Stimulated activated CD4-positive, alpha-beta T cell treated with anti-CD3 and anti-CD28 coated beads, Interleukin-4, amount 100 ng/mL, for 24 hours (primary cell): Measurements from ENCODE around the gene PRELID3B.
A peak's percentile ranks its signal among the peaks of the same experiment; 100 is the strongest.
"Not testable (repeated sequence)": the region's sequence is repeated elsewhere in the genome, so short reads cannot be mapped to it uniquely, and the experiment has no call there.

Experiments used
- DNase-seq: peaks from one replicate; pipeline ENCODE4 v3.0.0-alpha.2; 2020

Gene PRELID3B

GRCh38 chr20:59024111-59024530 lies 18.5 kb downstream of the PRELID3B start:
- DNase-seq, result no peak

DNA sequence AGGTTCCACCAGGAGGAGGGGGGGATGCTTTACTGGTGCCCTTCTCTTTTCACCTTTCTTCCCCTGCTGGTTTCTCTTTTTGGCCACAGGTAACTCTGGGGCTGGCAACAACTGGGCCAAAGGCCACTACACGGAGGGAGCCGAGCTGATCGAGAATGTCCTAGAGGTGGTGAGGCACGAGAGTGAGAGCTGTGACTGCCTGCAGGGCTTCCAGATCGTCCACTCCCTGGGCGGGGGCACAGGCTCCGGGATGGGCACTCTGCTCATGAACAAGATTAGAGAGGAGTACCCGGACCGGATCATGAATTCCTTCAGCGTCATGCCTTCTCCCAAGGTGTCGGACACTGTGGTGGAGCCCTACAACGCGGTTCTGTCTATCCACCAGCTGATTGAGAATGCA lies 19.0 kb downstream of the PRELID3B start:
- DNase-seq, result no peak

DNA sequence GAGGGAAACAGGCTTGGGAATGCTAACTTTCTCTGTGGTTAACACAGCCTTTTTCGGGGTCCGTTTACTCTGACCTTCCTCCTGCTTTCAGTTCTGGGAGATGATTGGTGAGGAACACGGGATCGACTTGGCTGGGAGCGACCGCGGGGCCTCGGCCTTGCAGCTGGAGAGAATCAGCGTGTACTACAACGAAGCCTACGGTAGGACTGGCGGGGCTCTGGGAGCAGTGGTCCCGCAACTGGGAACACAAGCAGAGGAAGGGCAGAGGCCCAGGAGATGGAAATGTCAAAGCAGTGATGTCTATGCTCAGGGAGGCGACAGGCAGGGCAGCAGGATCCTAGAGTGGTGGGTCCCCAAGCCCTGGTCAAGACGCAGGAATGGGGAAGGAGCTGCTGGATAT lies 19.8 kb downstream of the PRELID3B start:
- no peak for DNase-seq

- no peak for DNase-seq
Observed at GRCh38 chr20:59020938-59021551, 21.5 kb downstream of the PRELID3B start.

- DNase-seq, result no peak
Observed at GRCh38 chr20:59019217-59019616, 23.4 kb downstream of the PRELID3B start, which contains the start of gene TUBB1. TUBB1 (plus strand) TSS chr20:59019429; CDS start chr20:59019523, 94 bp downstream.

GRCh38 chr20:59018817-59019216 lies 23.8 kb downstream of the PRELID3B start:
- DNase-seq, result no peak

DNA sequence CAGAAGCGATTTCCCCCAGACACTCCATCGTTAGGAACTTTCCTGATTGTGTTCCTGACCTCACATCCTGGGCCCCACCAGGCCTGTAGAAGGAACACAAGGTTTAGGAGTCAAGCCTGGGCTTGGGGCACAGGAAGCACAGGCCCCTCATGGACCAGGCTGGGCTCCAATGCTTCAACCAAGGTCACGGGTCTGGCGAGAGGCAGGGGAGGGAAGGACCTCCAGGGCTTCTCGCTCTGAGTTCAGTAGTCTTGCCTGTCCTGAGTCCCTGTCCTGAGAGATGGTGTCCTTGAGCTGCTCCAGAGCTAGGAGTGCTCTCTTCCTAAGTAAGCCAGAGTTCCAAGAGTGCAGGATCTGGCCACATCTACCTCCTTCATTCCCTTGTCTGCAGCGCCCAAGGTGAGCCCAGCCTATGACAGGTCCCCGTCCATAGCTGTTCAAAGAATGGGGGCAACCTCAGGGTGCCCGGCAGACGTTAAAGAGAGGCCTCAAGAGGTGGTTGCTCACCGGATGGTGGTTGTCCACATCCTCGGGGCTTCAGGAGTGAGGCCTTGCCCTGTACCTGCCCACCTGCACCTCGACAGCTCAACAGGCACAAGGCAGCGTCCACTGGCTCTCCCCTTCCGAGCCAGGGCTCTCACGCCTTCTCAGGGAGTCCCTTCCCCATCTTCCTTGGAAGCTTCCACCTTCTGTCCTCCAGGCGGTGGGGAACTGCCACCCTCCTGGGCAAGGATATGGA lies 24.9 kb downstream of the PRELID3B start:
- no peak for DNase-seq

- DNase-seq, result peak; percentile 34
Observed at GRCh38 chr20:59016795-59017492, 25.6 kb downstream of the PRELID3B start.

GRCh38 chr20:59015812-59016711 lies 26.5 kb downstream of the PRELID3B start:
- no peak for DNase-seq

DNA sequence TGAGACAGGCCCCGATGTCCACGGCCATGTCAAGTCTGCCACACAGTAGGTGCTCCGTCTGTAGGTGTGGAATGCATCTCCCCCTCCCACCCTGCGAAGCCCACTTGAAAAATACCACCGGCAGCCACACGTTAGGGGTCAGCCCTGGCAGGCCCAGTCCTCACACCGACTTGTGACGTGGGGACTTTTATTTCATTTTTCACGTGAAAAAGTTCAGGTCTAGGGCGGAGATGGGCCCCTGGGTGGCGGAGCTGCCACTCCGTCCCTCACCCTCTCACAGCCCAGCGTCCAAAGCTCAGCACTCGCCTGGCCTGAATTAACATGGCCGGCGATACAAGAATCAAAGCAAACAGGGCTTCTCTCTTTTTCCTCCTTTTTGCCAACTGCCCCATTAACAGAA lies 27.2 kb downstream of the PRELID3B start:
- DNase-seq, result no peak

DNA sequence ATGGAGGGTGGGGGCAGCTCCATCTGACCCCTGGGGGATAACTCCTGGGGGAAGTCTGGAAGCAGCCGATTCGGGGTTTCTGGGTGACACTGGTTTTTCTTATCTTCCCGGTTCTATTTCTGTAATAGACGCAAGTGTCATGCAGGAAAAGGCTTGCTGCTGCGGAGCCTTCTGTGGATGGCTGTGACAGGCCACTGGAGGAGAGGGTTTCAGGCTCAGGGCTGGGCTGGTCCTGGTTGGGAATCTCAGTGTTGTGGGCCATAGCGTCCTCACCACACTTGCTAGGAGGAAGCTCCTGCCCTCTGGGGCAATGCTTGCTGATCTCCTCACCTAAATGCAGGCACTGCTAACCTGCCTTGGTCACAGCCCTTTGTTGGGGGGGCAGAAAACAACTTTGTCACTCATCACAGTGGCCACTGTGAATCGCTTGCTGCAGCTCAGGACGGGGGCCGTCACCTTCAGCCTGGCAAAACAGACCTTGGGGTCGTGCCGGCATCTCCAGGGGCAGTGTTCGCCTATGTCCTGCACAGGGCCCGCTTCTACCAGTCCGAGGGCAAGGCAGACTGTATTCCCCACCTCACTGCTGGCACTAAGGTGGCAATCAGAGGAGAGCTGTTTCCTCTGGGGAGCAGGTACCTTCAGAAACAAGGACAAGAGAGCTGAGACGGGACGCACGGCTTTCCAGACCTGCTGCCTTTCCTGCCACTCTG lies 27.8 kb downstream of the PRELID3B start:
- no peak for DNase-seq

DNA sequence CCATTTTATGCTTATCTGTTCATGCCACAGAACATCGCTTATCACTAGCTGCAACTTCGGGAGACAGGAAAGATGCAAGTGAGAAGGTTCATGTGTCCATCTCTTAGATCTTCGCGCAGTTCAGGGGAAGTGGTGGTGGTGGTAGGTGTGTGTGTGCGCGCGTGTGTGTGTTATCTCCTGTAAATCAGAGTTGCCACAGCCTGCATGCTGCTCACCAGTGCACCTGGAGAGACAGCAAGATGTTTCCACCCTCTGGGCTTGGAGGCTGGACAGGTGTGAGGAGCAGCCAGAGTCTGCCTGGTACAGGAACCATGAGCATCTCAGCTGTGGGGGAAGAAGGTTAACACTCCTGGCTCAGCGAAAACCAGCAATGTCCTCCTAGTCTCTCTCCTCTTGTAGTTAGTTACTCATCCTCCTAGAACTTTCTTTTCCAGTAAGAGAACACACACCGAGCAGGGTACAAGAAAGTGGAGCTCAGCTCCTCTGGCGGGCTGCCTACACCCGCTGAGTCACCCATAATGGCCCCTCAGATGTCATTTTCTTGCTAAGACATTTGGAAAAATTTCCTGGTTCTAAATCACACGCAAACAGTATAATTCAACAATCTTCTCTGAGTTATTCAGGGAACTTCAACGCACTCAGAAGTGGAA lies 28.5 kb downstream of the PRELID3B start:
- DNase-seq, result no peak

GRCh38 chr20:59013031-59013951 lies 29.3 kb downstream of the PRELID3B start:
- DNase-seq, result no peak

- DNase-seq, result not testable (repeated sequence)
Observed at GRCh38 chr20:59011874-59012157, 30.8 kb downstream of the PRELID3B start.

GRCh38 chr20:59010995-59011873 lies 31.4 kb downstream of the PRELID3B start:
- no peak for DNase-seq

GRCh38 chr20:59010321-59010994 lies 32.1 kb downstream of the PRELID3B start:
- DNase-seq, result no peak

- no peak for DNase-seq
Observed at GRCh38 chr20:59008715-59009336, 33.8 kb downstream of the PRELID3B start.

DNA sequence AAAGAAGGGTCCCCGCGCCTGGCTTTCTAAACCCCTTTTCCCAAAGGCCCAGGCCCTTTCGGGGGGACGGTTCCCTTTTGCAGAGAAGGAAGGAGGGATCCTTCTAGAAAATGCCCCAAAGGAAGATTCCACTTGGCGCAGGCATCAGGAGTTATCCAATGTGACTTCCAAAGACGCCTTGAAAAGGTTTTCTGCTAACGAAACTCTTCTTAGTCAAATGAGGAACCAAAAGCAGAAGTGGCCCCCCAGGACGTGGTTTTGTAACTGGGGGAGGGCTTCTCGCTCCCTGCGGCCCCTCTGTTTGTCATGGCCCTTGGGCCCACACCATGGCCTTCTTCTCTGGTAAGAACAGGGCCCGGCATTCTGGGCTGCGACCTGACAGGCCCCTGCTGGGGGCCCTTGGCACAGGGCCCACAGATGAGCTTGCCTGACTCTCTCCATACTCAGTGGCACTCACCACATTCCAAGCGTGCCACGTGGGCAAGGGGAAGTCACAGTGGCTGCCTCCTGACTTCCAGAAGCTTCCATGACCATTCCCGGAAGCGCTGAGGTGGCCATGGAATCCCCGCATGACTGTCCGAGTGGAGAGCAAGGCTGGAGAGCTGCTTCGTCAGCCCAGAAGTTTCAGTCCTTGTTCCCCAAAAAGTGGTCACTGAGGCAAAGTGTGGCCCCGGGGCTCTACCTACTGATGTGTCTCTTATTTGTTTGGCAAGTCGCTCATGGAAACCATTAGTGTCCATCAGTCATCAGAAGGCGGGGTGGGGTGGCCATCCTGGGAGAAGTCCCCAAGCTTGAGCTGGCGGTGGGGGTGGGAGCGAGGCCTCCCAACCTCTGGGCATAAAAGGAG lies 34.7 kb downstream of the PRELID3B start:
- no peak for DNase-seq
